Heart left ventricle (tissue), 13 donors: ENCODE measurements around the gene REEP1.

Experiments used
- POLR2A ChIP-seq, 2 donors: fragments of 450-650 bp; IDR thresholded peaks; one replicate each; pipeline ENCODE4 v1.6.1; 2017; ENCODE audit warnings: antibody characterized with exemption in 2 of 2, mild to moderate bottlenecking in 2 of 2, moderate library complexity in 2 of 2
- TF ChIP-seq, protein P1 (sequence below), 12 donors: fragments of 200-600 bp; sonication (generic) in 4 of 12; IDR thresholded peaks; one replicate each; pipeline versions ENCODE4 v1.5.0 to v1.8.0; 2018 to 2022; ENCODE audit warnings: antibody characterized with exemption in 12 of 12, mild to moderate bottlenecking in 5 of 12
- donor health status: ischemic (EF 13 %, LVEDD 7.1; RV severe dilation, severe dysfunction).
- donor health status: DM: no; HTN: yes; CAD: no.
- donor health status: DM: no; HTN: no; CAD: no.
- donor health status: ischemic (EF 25% LVEDD 6.9; RV normal size, moderate dysfunction).
- donor health status: ischemic (EF 25% LVEDD 5.7; RV mildly dilated, moderate dysfunction).
- donor health status: ischemic (EF 35%, LVEDD 5.7; RV mildly dilated, moderate dysfunction).
- donor health status: nonischemic (EF 11% LVEDD 7.7; RV severe dilation, severe dysfunction).
- donor health status: DM: yes; HTN: yes; CAD: no.
- donor health status: PGD.
- donor health status: ischemic (EF 29% LVEDD 5.4; RV normal size, mild dysfunction).
- donor health status: nonischemic (EF 23%, LVEDD 6.1; RV moderate dilation, normal function).

GRCh38 chr2:86240251-86240650, 97.2 kb downstream of the REEP1 start:
- TF ChIP-seq, protein P1, sequence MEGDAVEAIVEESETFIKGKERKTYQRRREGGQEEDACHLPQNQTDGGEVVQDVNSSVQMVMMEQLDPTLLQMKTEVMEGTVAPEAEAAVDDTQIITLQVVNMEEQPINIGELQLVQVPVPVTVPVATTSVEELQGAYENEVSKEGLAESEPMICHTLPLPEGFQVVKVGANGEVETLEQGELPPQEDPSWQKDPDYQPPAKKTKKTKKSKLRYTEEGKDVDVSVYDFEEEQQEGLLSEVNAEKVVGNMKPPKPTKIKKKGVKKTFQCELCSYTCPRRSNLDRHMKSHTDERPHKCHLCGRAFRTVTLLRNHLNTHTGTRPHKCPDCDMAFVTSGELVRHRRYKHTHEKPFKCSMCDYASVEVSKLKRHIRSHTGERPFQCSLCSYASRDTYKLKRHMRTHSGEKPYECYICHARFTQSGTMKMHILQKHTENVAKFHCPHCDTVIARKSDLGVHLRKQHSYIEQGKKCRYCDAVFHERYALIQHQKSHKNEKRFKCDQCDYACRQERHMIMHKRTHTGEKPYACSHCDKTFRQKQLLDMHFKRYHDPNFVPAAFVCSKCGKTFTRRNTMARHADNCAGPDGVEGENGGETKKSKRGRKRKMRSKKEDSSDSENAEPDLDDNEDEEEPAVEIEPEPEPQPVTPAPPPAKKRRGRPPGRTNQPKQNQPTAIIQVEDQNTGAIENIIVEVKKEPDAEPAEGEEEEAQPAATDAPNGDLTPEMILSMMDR (IDR thresholded peaks at IDR 0.05) = no peak
- no peak for TF ChIP-seq POLR2A (IDR thresholded peaks at IDR 0.05)
